HepG2 (cell line): ENCODE measurements around the gene MORC3. TPM values are rescaled to one million over a fixed set of nuclear protein-coding genes. Genes with fewer than 3 reads are reported as not detected.
A peak's percentile ranks its signal among the peaks of the same experiment; 100 is the strongest.

ENCODE experiments used
- CENPT ChIP-seq: sonication (generic); formaldehyde crosslinking; IDR thresholded peaks from 2 replicates; pipeline ENCODE4 v1.8.0; 2022; ENCODE audit warnings: low read depth, mild to moderate bottlenecking, moderate library complexity, missing genetic modification reagents
- FOXP4 ChIP-seq: sonication (generic); formaldehyde crosslinking; IDR thresholded peaks from 2 replicates; pipeline ENCODE4 v1.4.0; 2020; ENCODE audit warnings: missing genetic modification reagents
- GABPA ChIP-seq, 2 experiments: IDR thresholded peaks; 2 replicates each; pipeline ENCODE4 v1.6.1; 2011 to 2016; ENCODE audit warnings: low read depth in 2 of 2, low read length in 1 of 2, missing biosample characterization in 1 of 2, missing genetic modification characterization in 1 of 2
- MAF1 ChIP-seq: sonication (generic); formaldehyde crosslinking; IDR thresholded peaks from 2 replicates; pipeline ENCODE4 v1.5.0; 2020; ENCODE audit warnings: missing genetic modification reagents, borderline replicate concordance
- MBNL3 ChIP-seq: fragments of 250-450 bp; sonication (Bioruptor Pico); conservative IDR thresholded peaks from 2 replicates; pipeline ENCODE4 v1.8.0; 2022; ENCODE audit warnings: mild to moderate bottlenecking, inconsistent platforms
- PAXIP1 ChIP-seq: sonication (generic); formaldehyde crosslinking; conservative IDR thresholded peaks from 2 replicates; pipeline ENCODE4 v1.4.0; 2020; ENCODE audit warnings: mild to moderate bottlenecking, missing genetic modification reagents, moderate library complexity
- PCBP2 ChIP-seq: fragments of 200-400 bp; formaldehyde crosslinking; optimal IDR thresholded peaks from 2 replicates; pipeline ENCODE3; 2018; ENCODE audit warnings: low read length, low read depth; ENCODE audit not compliant: poor library complexity, severe bottlenecking
- PLRG1 ChIP-seq: fragments of 450-650 bp; conservative IDR thresholded peaks from 2 replicates; pipeline ENCODE4 v1.6.1; 2016
- RCOR2 ChIP-seq: IDR thresholded peaks from 2 replicates; pipeline ENCODE4 v1.6.1; 2016; ENCODE audit warnings: missing biosample characterization, missing genetic modification reagents
- SMC3 ChIP-seq: IDR thresholded peaks from 2 replicates; pipeline ENCODE4 v1.6.1; 2011; ENCODE audit warnings: low read length, improper control_type of control experiment
- TAF15 ChIP-seq: fragments of 200-400 bp; formaldehyde crosslinking; IDR thresholded peaks from one replicate; pipeline ENCODE4 v1.6.1; 2018; ENCODE audit warnings: mild to moderate bottlenecking, low read depth, low read length; ENCODE audit not compliant: poor library complexity, severe bottlenecking
- TIGD3 ChIP-seq: sonication (generic); formaldehyde crosslinking; IDR thresholded peaks from 2 replicates; pipeline ENCODE4 v1.5.1; 2020; ENCODE audit warnings: mild to moderate bottlenecking, missing genetic modification reagents, borderline replicate concordance
- ZBTB49 ChIP-seq: sonication (generic); formaldehyde crosslinking; IDR thresholded peaks from 2 replicates; pipeline ENCODE4 v1.4.0; 2020; ENCODE audit warnings: missing genetic modification reagents, borderline replicate concordance
- ZNF17 ChIP-seq: sonication (generic); formaldehyde crosslinking; IDR thresholded peaks from 2 replicates; pipeline ENCODE4 v1.5.0; 2020; ENCODE audit warnings: mild to moderate bottlenecking, missing genetic modification reagents
- ZNF382 ChIP-seq: sonication (generic); formaldehyde crosslinking; IDR thresholded peaks from 2 replicates; pipeline ENCODE4 v1.5.0; 2020; ENCODE audit warnings: missing genetic modification reagents, mild to moderate bottlenecking, borderline replicate concordance
- ZNF615 ChIP-seq: sonication (generic); formaldehyde crosslinking; IDR thresholded peaks from 2 replicates; pipeline ENCODE4 v1.5.0; 2020; ENCODE audit warnings: mild to moderate bottlenecking, missing genetic modification reagents, borderline replicate concordance
- ZNF616 ChIP-seq: sonication (generic); formaldehyde crosslinking; IDR thresholded peaks from 2 replicates; pipeline ENCODE4 v1.5.0; 2020; ENCODE audit warnings: low read depth, mild to moderate bottlenecking, missing genetic modification reagents
- ZNF850 ChIP-seq: sonication (generic); formaldehyde crosslinking; conservative IDR thresholded peaks from 2 replicates; pipeline ENCODE4 v1.9.0; 2021; ENCODE audit warnings: mild to moderate bottlenecking, missing genetic modification reagents
- ZSCAN31 ChIP-seq: sonication (generic); formaldehyde crosslinking; IDR thresholded peaks from 2 replicates; pipeline ENCODE4 v1.5.0; 2020; ENCODE audit warnings: low read depth, mild to moderate bottlenecking, missing genetic modification reagents
- polyA plus RNA-seq, 8 experiments: library from polyadenylated mRNA; depleted of rRNA in 3 of 8; stranded (reverse) in 7 of 8; unstranded in 1 of 8; fragments of >200 nt; fragmentation: Illumina TruSeq in 4 of 8; extraction: Trizol in 4 of 8; gene quantifications; 2 replicates each; pipeline versions ENCODE4 v1.2.1 to v1.2.3, GENCODE V29; 2011 to 2016; ENCODE audit warnings: low read depth in 4 of 8, missing spikeins in 1 of 8, mixed read lengths in 1 of 8; ENCODE audit not compliant: insufficient read depth in 1 of 8
- total RNA-seq, 5 experiments: library from RNA; depleted of rRNA; stranded (reverse); fragments of >200 nt; fragmentation: Illumina TruSeq; extraction: Trizol; gene quantifications; 2 replicates each; pipeline ENCODE4 v1.2.3, GENCODE V29; 2016; ENCODE audit warnings: low read depth in 1 of 5

Gene MORC3
- total and polyA plus RNA-seq, 2 of the 13 experiments (the other 11 are each of a cell fraction or from before 2014, with no cell fraction given): 12.9 to 19.5 TPM

GRCh38 chr21:36320421-36321324 lies 676 bp downstream of the MORC3 start (continued):
- TF ChIP-seq MBNL3 (CRISPR knock-in tag) (no peak), ZNF17 (CRISPR knock-in tag) (no peak), TAF15 (no peak), ZBTB49 (CRISPR knock-in tag) (no peak), RCOR2 (CRISPR knock-in tag) (no peak), TIGD3 (no peak), PCBP2 (no peak), GABPA (IDR thresholded peaks at IDR 0.05; ENCODE audit: low read depth, low read length) (no peak), GABPA (CRISPR knock-in tag; IDR thresholded peaks at IDR 0.05; ENCODE audit: low read depth) (no peak), CENPT (CRISPR knock-in tag) (no peak), MAF1 (CRISPR knock-in tag) (no peak), ZSCAN31 (CRISPR knock-in tag) (peak; percentile 34; the same call in 1 of the 2 replicates), ZNF382 (CRISPR knock-in tag) (no peak), FOXP4 (CRISPR knock-in tag) (no peak), PAXIP1 (CRISPR knock-in tag) (no peak), PLRG1 (no peak), ZNF616 (0 out of 2 replicates have a peak, but pooled peaks have one; percentile 1), ZNF850 (CRISPR knock-in tag) (no peak), SMC3 (no peak), ZNF615 (CRISPR knock-in tag) (no peak)
